Neural progenitor cell (in vitro differentiated cells): ENCODE results near the gene NDUFA13. TPM values are rescaled to one million over a fixed set of nuclear protein-coding genes. Genes with fewer than 3 reads are reported as not detected.

Source experiments
- DNase-seq: peaks from one replicate; pipeline ENCODE4 v3.0.0-alpha.2; 2016; ENCODE audit warnings: low spot score
- H2AFZ ChIP-seq: fragments of 200-600 bp; sonication (generic); replicated peaks from 2 replicates; pipeline ENCODE4 v1.6.1; 2016; ENCODE audit warnings: antibody characterized with exemption
- H3F3A ChIP-seq: fragments of 200-600 bp; sonication (generic); 2 replicates; pipeline ENCODE4 v1.6.1; 2016; ENCODE audit warnings: antibody characterized with exemption, low read depth
- H3K27ac ChIP-seq: fragments of 200-600 bp; sonication (generic); 2 replicates; pipeline ENCODE4 v1.5.1; 2016; ENCODE audit warnings: mild to moderate bottlenecking
- H3K27me3 ChIP-seq: fragments of 200-600 bp; sonication (generic); 2 replicates; pipeline ENCODE4 v1.6.1; 2016; ENCODE audit warnings: mild to moderate bottlenecking, moderate library complexity
- H3K36me3 ChIP-seq: fragments of 200-600 bp; sonication (generic); 2 replicates; pipeline ENCODE4 v1.5.1; 2016
- H3K4me1 ChIP-seq: fragments of 200-600 bp; sonication (generic); 2 replicates; pipeline ENCODE4 v1.6.1; 2016; ENCODE audit warnings: mixed run types
- H3K4me2 ChIP-seq: fragments of 200-600 bp; sonication (generic); 2 replicates; pipeline ENCODE4 v1.6.1; 2016
- H3K4me3 ChIP-seq: fragments of 200-600 bp; sonication (generic); 2 replicates; pipeline ENCODE4 v1.5.1; 2016
- H3K79me2 ChIP-seq: fragments of 200-600 bp; sonication (generic); 2 replicates; pipeline ENCODE4 v1.6.1; 2016; ENCODE audit warnings: low read depth
- H3K9ac ChIP-seq: fragments of 200-600 bp; sonication (generic); 2 replicates; pipeline ENCODE4 v1.6.1; 2016
- H3K9me3 ChIP-seq: fragments of 200-600 bp; sonication (generic); 2 replicates; pipeline ENCODE4 v1.5.1; 2016; ENCODE audit warnings: low read depth
- H4K20me1 ChIP-seq: fragments of 200-600 bp; sonication (generic); 2 replicates; pipeline ENCODE4 v1.6.1; 2016; ENCODE audit warnings: low read depth
- H3K27ac Mint-ChIP-seq: 3 replicates; pipeline ENCODE4 v1.8.0; 2021; ENCODE audit warnings: mixed read lengths
- H3K27me3 Mint-ChIP-seq: 2 replicates; pipeline ENCODE4 v1.8.0; 2022; ENCODE audit warnings: low read depth, mild to moderate bottlenecking, inconsistent platforms, moderate library complexity, mixed read lengths; ENCODE audit not compliant: insufficient read depth
- H3K36me3 Mint-ChIP-seq: 3 replicates; pipeline ENCODE4 v1.8.0; 2021; ENCODE audit warnings: mixed read lengths
- H3K4me1 Mint-ChIP-seq: 3 replicates; pipeline ENCODE4 v1.8.0; 2021; ENCODE audit warnings: mixed read lengths
- H3K4me3 Mint-ChIP-seq: 3 replicates; pipeline ENCODE4 v1.8.0; 2021; ENCODE audit warnings: mild to moderate bottlenecking, moderate library complexity, mixed read lengths
- H3K9me3 Mint-ChIP-seq: 3 replicates; pipeline ENCODE4 v1.8.0; 2020; ENCODE audit warnings: mixed read lengths
- EZH2 ChIP-seq: fragments of 200-600 bp; sonication (generic); IDR thresholded peaks from 2 replicates; pipeline ENCODE4 v1.6.1; 2017; ENCODE audit warnings: antibody characterized with exemption, mild to moderate bottlenecking, moderate library complexity
- EZH2phosphoT487 ChIP-seq: fragments of 200-600 bp; sonication (generic); IDR thresholded peaks from 2 replicates; pipeline ENCODE4 v1.6.1; 2017; ENCODE audit warnings: antibody characterized with exemption
- total RNA-seq: library from RNA; depleted of rRNA; stranded (reverse); fragments of >200 nt; gene quantifications from 2 replicates; pipeline ENCODE4 v1.2.3, GENCODE V29; 2015; ENCODE audit warnings: low replicate concordance
- TF ChIP-seq, protein P1 (sequence below): fragments of 200-600 bp; sonication (generic); IDR thresholded peaks from 2 replicates; pipeline ENCODE4 v1.5.1; 2017; ENCODE audit warnings: antibody characterized with exemption, mild to moderate bottlenecking

The NDUFA13 gene
- total RNA-seq, 1 donor from 2014 or later, result 78.6 TPM

- no peak overlapping the region for H3K9ac ChIP-seq
- no peaks in the 10 kb centered on the region for H3K9me3 Mint-ChIP-seq
Measured at GRCh38 chr19:19540715-19541515, 24.9 kb downstream of the NDUFA13 start.

GRCh38 chr19:19541616-19542015, 25.6 kb downstream of the NDUFA13 start:
- no peaks in the 10 kb centered on the region for H3K79me2 ChIP-seq
- H3K27ac ChIP-seq, result no peak overlapping the region
- no peaks in the 10 kb centered on the region for H3K9me3 Mint-ChIP-seq
- no peak overlapping the region for H3K27ac Mint-ChIP-seq
- no peak for TF ChIP-seq EZH2phosphoT487
- TF ChIP-seq EZH2, result no peak
- TF ChIP-seq, protein P1, sequence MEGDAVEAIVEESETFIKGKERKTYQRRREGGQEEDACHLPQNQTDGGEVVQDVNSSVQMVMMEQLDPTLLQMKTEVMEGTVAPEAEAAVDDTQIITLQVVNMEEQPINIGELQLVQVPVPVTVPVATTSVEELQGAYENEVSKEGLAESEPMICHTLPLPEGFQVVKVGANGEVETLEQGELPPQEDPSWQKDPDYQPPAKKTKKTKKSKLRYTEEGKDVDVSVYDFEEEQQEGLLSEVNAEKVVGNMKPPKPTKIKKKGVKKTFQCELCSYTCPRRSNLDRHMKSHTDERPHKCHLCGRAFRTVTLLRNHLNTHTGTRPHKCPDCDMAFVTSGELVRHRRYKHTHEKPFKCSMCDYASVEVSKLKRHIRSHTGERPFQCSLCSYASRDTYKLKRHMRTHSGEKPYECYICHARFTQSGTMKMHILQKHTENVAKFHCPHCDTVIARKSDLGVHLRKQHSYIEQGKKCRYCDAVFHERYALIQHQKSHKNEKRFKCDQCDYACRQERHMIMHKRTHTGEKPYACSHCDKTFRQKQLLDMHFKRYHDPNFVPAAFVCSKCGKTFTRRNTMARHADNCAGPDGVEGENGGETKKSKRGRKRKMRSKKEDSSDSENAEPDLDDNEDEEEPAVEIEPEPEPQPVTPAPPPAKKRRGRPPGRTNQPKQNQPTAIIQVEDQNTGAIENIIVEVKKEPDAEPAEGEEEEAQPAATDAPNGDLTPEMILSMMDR, result no peak
- H3K27me3 ChIP-seq, result peaks cover 48% of the 10 kb centered on the region
- H3F3A ChIP-seq, result peaks cover 3% of the 10 kb centered on the region
- no peak overlapping the region for H3K4me3 Mint-ChIP-seq
- H3K27me3 Mint-ChIP-seq, result peaks cover 11% of the 10 kb centered on the region
- no peaks in the 10 kb centered on the region for H3K9me3 ChIP-seq
- no peak for DNase-seq
- H3K36me3 Mint-ChIP-seq, result peaks cover 2% of the 10 kb centered on the region
- no peak overlapping the region for H2AFZ ChIP-seq
- H3K4me2 ChIP-seq, result no peak overlapping the region
- H3K36me3 ChIP-seq, result no peaks in the 10 kb centered on the region
- peaks cover 12% of the 10 kb centered on the region for H3K4me1 Mint-ChIP-seq
- H3K4me3 ChIP-seq, result no peak overlapping the region
- H3K4me1 ChIP-seq, result no peaks in the 10 kb centered on the region
- no peaks in the 10 kb centered on the region for H4K20me1 ChIP-seq
- H3K9ac ChIP-seq, result no peak overlapping the region

More at GRCh38 chr19:19540715-19541515, 24.9 kb downstream of the NDUFA13 start:
- Mint-ChIP-seq H3K36me3 (peaks cover 2% of the 10 kb centered on the region), H3K4me3 (no peak overlapping the region), H3K27ac (no peak overlapping the region), H3K4me1 (peaks cover 12% of the 10 kb centered on the region), H3K27me3 (peaks cover 13% of the 10 kb centered on the region)
- Histone ChIP-seq H3K4me2 (no peak overlapping the region), H2AFZ (no peak overlapping the region), H3F3A (peaks cover 3% of the 10 kb centered on the region), H3K27me3 (peaks cover 48% of the 10 kb centered on the region), H3K27ac (no peak overlapping the region), H3K9me3 (no peaks in the 10 kb centered on the region), H3K4me3 (no peak overlapping the region), H4K20me1 (no peaks in the 10 kb centered on the region), H3K36me3 (no peaks in the 10 kb centered on the region), H3K4me1 (no peaks in the 10 kb centered on the region), H3K79me2 (no peaks in the 10 kb centered on the region)
- peak; percentile 76 for DNase-seq
- TF ChIP-seq EZH2phosphoT487, result no peak
- TF ChIP-seq, protein P1, result no peak
- TF ChIP-seq EZH2, result no peak

DNA sequence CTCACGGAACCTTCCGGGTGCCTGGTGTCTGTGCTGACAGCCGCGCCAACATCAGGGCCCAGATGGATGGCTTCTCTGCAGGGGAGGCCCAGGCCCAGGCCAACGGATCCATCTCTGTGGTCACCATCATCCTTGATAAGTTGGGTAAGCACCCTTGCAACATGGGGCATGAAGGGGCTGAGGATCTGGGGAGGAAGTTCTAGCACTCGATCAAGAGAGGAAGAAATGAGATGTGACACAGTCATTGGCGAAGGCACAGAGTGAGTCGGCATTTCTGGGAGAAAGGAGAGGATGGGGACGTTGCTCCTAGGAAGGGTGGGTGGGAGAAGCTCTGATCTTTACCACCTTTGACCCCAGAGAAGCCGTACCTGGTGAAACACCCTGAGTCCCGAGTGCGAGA, 26.5 kb downstream of the NDUFA13 start:
- Histone ChIP-seq H3K36me3 (no peaks in the 10 kb centered on the region), H2AFZ (no peak overlapping the region), H3K9me3 (no peaks in the 10 kb centered on the region), H3F3A (peaks cover under 1% of the 10 kb centered on the region), H3K4me2 (no peak overlapping the region), H3K79me2 (no peaks in the 10 kb centered on the region), H4K20me1 (no peaks in the 10 kb centered on the region), H3K4me1 (no peaks in the 10 kb centered on the region), H3K27me3 (peaks cover 45% of the 10 kb centered on the region), H3K4me3 (no peak overlapping the region), H3K9ac (no peak overlapping the region), H3K27ac (no peak overlapping the region)
- TF ChIP-seq, protein P1, result no peak
- TF ChIP-seq EZH2 (no peak), EZH2phosphoT487 (no peak)
- no peak for DNase-seq
- no peaks in the 10 kb centered on the region for H3K9me3 Mint-ChIP-seq
- peaks cover 10% of the 10 kb centered on the region for H3K4me1 Mint-ChIP-seq
- peak overlapping the region; percentile 80 for H3K27ac Mint-ChIP-seq
- H3K4me3 Mint-ChIP-seq, result no peak overlapping the region
- H3K36me3 Mint-ChIP-seq, result no peaks in the 10 kb centered on the region
- H3K27me3 Mint-ChIP-seq, result peaks cover 8% of the 10 kb centered on the region
